ENCODE results near the gene KLRD1. TPM values are rescaled to one million over a fixed set of nuclear protein-coding genes. Genes with fewer than 3 reads are reported as not detected.

KLRD1 gene
- total RNA-seq, 1 experiment from 2014 or later: not detected

DNA sequence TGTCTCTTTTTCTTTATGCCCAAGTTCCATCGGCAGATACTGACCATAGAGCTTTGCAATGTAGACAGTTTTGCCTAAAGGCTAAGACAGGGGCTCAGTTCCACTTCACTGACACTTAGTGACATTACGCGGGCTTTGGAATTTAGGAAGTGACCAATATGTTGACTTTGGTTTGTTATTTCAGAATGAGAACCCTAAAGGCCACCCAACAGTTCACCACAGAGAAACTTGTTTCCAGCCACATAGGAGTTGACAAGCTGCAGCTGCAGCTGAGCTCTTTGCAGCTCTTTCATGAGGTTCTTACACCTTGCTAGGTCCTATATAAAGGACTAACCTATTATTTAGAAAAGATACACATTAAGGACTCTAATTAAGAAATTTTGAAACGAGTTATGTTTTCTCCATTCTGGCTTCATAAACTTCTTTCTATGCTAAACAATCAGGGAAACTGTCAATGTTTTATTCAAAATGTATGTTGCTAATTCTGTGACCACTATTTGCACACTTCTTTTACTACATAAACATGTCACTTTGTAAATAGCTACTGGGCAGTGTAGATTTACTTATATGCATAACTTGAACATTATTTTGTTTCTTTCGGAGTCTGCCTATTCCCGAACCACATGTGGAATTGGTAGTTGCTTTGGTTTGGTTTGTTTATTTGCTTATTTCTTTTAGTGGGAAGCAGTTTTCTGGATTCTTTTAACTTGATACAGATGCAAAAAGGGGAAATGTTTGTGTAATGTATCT, 18.5 kb upstream of the KLRD1 start:
- no peak for DNase-seq
- Histone ChIP-seq H3K9me2 (replicated peaks; ENCODE audit: insufficient read depth, low read length) (no peaks in the 10 kb centered on the region), H2AFZ (ENCODE audit: low read length) (no peak overlapping the region), H3K36me3 (ENCODE audit: insufficient read depth, low read length) (no peaks in the 10 kb centered on the region), H3K9ac (ENCODE audit: low read length) (no peak overlapping the region), H3K9me3 (ENCODE audit: low read length) (no peaks in the 10 kb centered on the region), H3K79me2 (ENCODE audit: low read length) (no peaks in the 10 kb centered on the region), H3K27me3 (ENCODE audit: low read length) (no peaks in the 10 kb centered on the region), H3K4me1 (ENCODE audit: low read length) (no peaks in the 10 kb centered on the region), H3K27ac (ENCODE audit: low read length) (no peak overlapping the region), H3K4me2 (ENCODE audit: low read depth, low read length, poor library complexity, severe bottlenecking) (no peak overlapping the region), H4K20me1 (ENCODE audit: insufficient read depth, low read depth, low read length) (no peaks in the 10 kb centered on the region), H3K4me3 (ENCODE audit: low read length) (no peak overlapping the region)

GRCh38 chr12:10291030-10291429, 16.6 kb upstream of the KLRD1 start:
- H3K4me1 ChIP-seq (ENCODE audit: low read length): no peaks in the 10 kb centered on the region
- DNase-seq: no peak
- no peak overlapping the region for H3K4me3 ChIP-seq (ENCODE audit: low read length)
- H2AFZ ChIP-seq (ENCODE audit: low read length): no peak overlapping the region
- H4K20me1 ChIP-seq (ENCODE audit: insufficient read depth, low read depth, low read length): no peaks in the 10 kb centered on the region
- H3K27me3 ChIP-seq (ENCODE audit: low read length): no peaks in the 10 kb centered on the region
- no peaks in the 10 kb centered on the region for H3K36me3 ChIP-seq (ENCODE audit: insufficient read depth, low read length)
- no peak overlapping the region for H3K9ac ChIP-seq (ENCODE audit: low read length)
- no peaks in the 10 kb centered on the region for H3K9me2 ChIP-seq (replicated peaks; ENCODE audit: insufficient read depth, low read length)
- H3K79me2 ChIP-seq (ENCODE audit: low read length): no peaks in the 10 kb centered on the region
- no peak overlapping the region for H3K4me2 ChIP-seq (ENCODE audit: low read depth, low read length, poor library complexity, severe bottlenecking)
- H3K9me3 ChIP-seq (ENCODE audit: low read length): no peaks in the 10 kb centered on the region
- H3K27ac ChIP-seq (ENCODE audit: low read length): no peak overlapping the region

- no peak overlapping the region for H3K4me3 ChIP-seq (ENCODE audit: low read length)
- H3K79me2 ChIP-seq (ENCODE audit: low read length): no peaks in the 10 kb centered on the region
- H3K4me1 ChIP-seq (ENCODE audit: low read length): no peaks in the 10 kb centered on the region
- no peak overlapping the region for H3K4me2 ChIP-seq (ENCODE audit: low read depth, low read length, poor library complexity, severe bottlenecking)
- no peaks in the 10 kb centered on the region for H3K27me3 ChIP-seq (ENCODE audit: low read length)
- H3K36me3 ChIP-seq (ENCODE audit: insufficient read depth, low read length): no peaks in the 10 kb centered on the region
- no peaks in the 10 kb centered on the region for H3K9me2 ChIP-seq (replicated peaks; ENCODE audit: insufficient read depth, low read length)
- H3K27ac ChIP-seq (ENCODE audit: low read length): no peak overlapping the region
- H2AFZ ChIP-seq (ENCODE audit: low read length): no peak overlapping the region
- no peak overlapping the region for H3K9ac ChIP-seq (ENCODE audit: low read length)
- H4K20me1 ChIP-seq (ENCODE audit: insufficient read depth, low read depth, low read length): no peaks in the 10 kb centered on the region
- no peak for DNase-seq
- no peaks in the 10 kb centered on the region for H3K9me3 ChIP-seq (ENCODE audit: low read length)
Measured at GRCh38 chr12:10293151-10293550, 14.5 kb upstream of the KLRD1 start.

DNA sequence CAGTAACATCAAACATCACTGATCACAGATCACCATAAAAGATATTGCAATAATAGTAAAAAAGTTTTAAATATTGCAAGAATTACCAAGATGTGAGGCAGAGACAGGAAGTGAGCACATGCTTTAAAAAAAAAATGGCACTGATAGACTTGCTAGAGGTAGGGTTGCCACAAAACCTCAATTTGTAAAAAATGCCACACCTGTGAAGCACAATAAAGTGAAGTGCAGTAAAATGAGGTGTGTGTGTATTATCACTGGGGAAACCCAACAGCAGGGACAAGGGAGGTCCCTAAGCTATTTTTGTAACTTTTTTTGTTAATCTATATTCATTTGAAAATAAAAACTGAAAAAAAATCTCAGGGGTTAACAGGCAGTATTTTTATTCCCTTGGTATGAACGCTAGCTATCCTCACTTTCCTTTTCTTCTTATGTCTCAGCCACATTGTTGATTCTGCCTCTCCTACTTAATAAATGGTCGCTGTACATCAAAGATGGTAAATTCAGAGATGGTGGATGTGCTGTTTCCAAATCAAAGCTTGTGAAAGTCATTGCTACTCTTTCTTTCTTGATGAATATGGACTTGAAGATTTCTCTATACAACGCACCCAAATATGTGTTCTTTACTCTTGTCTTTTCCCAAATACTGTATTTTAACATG, 14.0 kb upstream of the KLRD1 start:
- Histone ChIP-seq H3K4me2 (ENCODE audit: low read depth, low read length, poor library complexity, severe bottlenecking) (no peak overlapping the region), H2AFZ (ENCODE audit: low read length) (no peak overlapping the region), H3K27me3 (ENCODE audit: low read length) (no peaks in the 10 kb centered on the region), H4K20me1 (ENCODE audit: insufficient read depth, low read depth, low read length) (no peaks in the 10 kb centered on the region), H3K9me2 (replicated peaks; ENCODE audit: insufficient read depth, low read length) (no peaks in the 10 kb centered on the region), H3K79me2 (ENCODE audit: low read length) (no peaks in the 10 kb centered on the region), H3K4me1 (ENCODE audit: low read length) (no peaks in the 10 kb centered on the region), H3K9ac (ENCODE audit: low read length) (no peak overlapping the region), H3K27ac (ENCODE audit: low read length) (no peak overlapping the region), H3K36me3 (ENCODE audit: insufficient read depth, low read length) (no peaks in the 10 kb centered on the region), H3K4me3 (ENCODE audit: low read length) (no peak overlapping the region), H3K9me3 (ENCODE audit: low read length) (no peaks in the 10 kb centered on the region)
- DNase-seq: no peak

DNA sequence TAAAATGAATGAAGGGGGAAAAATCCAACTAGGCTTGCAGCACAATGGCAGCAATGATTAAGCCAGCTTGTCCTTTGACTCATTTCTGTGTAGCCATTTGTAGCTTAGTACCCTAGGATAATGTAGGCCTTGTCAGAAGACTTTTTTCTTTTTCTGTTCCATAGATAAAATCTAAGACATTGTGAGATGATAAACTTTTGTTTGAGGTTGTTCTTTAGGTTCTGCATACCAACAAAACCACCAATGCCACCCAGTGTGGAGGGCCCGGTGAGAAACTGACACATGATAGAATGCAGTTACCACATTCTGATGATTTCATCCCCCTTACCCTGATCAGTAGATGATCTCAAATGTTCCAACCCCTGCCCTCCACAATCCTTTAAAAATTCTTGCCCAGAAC, 6.6 kb upstream of the KLRD1 start:
- Histone ChIP-seq H3K9me2 (replicated peaks; ENCODE audit: insufficient read depth, low read length) (no peaks in the 10 kb centered on the region), H3K36me3 (ENCODE audit: insufficient read depth, low read length) (no peaks in the 10 kb centered on the region), H3K9ac (ENCODE audit: low read length) (no peak overlapping the region), H4K20me1 (ENCODE audit: insufficient read depth, low read depth, low read length) (no peaks in the 10 kb centered on the region), H3K27me3 (ENCODE audit: low read length) (no peaks in the 10 kb centered on the region; the same call in 1 of the 2 replicates), H3K79me2 (ENCODE audit: low read length) (no peaks in the 10 kb centered on the region), H2AFZ (ENCODE audit: low read length) (no peak overlapping the region), H3K9me3 (ENCODE audit: low read length) (no peaks in the 10 kb centered on the region), H3K27ac (ENCODE audit: low read length) (no peak overlapping the region), H3K4me2 (ENCODE audit: low read depth, low read length, poor library complexity, severe bottlenecking) (no peak overlapping the region), H3K4me1 (ENCODE audit: low read length) (no peaks in the 10 kb centered on the region), H3K4me3 (ENCODE audit: low read length) (no peak overlapping the region)
- no peak for DNase-seq

DNA sequence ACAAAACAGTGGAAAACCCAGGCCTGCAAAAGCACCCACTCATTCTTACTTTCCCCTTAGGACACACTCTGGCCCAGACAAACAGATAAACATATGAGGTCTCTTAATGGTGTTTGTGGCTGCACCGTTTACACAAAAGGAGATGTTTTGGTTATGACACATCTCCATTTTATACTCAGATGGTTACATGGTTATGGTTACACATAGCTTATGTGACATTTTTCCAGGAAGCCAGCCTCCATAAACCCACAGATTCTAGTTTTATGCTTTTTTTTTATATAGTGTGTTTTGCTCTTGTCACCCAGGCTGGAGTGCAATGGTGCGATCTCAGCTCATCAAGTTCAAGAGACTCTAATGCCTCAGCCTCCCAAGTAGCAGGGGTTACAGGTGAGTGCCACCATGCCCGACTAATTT, 3.5 kb upstream of the KLRD1 start:
- Histone ChIP-seq H3K9ac (ENCODE audit: low read length) (no peak overlapping the region), H3K4me2 (ENCODE audit: low read depth, low read length, poor library complexity, severe bottlenecking) (no peak overlapping the region), H3K79me2 (ENCODE audit: low read length) (no peaks in the 10 kb centered on the region), H4K20me1 (ENCODE audit: insufficient read depth, low read depth, low read length) (no peaks in the 10 kb centered on the region), H3K9me2 (replicated peaks; ENCODE audit: insufficient read depth, low read length) (no peaks in the 10 kb centered on the region), H3K4me3 (ENCODE audit: low read length) (no peak overlapping the region), H3K27ac (ENCODE audit: low read length) (no peak overlapping the region), H2AFZ (ENCODE audit: low read length) (no peak overlapping the region), H3K4me1 (ENCODE audit: low read length) (no peaks in the 10 kb centered on the region), H3K36me3 (ENCODE audit: insufficient read depth, low read length) (no peaks in the 10 kb centered on the region), H3K9me3 (ENCODE audit: low read length) (no peaks in the 10 kb centered on the region), H3K27me3 (ENCODE audit: low read length) (no peaks in the 10 kb centered on the region; the same call in 1 of the 2 replicates)
- DNase-seq: no peak

DNA sequence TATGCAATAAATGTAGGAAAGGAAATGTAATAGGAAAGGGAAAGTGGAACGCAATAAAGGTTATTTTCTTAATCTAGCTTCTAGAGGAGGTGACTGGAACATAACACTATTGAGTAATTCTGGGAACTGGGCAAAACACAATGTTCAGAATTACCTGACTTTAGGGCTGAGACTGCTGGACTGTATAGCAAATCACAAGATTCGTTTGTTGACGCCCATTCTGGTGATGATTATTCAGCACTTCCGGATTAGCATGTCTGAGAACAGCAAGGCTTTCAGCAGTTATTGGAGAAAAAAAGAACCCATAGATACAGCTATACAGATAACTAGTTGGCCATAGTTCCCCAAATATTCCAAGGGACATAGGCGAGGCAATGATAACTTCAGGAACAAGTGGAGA, 2.3 kb upstream of the KLRD1 start:
- Histone ChIP-seq H3K36me3 (ENCODE audit: insufficient read depth, low read length) (no peaks in the 10 kb centered on the region), H3K4me1 (ENCODE audit: low read length) (no peaks in the 10 kb centered on the region), H3K4me2 (ENCODE audit: low read depth, low read length, poor library complexity, severe bottlenecking) (no peak overlapping the region), H3K27ac (ENCODE audit: low read length) (no peak overlapping the region), H2AFZ (ENCODE audit: low read length) (no peak overlapping the region), H3K9me2 (replicated peaks; ENCODE audit: insufficient read depth, low read length) (no peaks in the 10 kb centered on the region), H3K79me2 (ENCODE audit: low read length) (no peaks in the 10 kb centered on the region), H3K4me3 (ENCODE audit: low read length) (no peak overlapping the region), H3K27me3 (ENCODE audit: low read length) (no peaks in the 10 kb centered on the region; the same call in 1 of the 2 replicates), H3K9ac (ENCODE audit: low read length) (no peak overlapping the region), H3K9me3 (ENCODE audit: low read length) (no peaks in the 10 kb centered on the region), H4K20me1 (ENCODE audit: insufficient read depth, low read depth, low read length) (no peaks in the 10 kb centered on the region)
- no peak for DNase-seq

DNA sequence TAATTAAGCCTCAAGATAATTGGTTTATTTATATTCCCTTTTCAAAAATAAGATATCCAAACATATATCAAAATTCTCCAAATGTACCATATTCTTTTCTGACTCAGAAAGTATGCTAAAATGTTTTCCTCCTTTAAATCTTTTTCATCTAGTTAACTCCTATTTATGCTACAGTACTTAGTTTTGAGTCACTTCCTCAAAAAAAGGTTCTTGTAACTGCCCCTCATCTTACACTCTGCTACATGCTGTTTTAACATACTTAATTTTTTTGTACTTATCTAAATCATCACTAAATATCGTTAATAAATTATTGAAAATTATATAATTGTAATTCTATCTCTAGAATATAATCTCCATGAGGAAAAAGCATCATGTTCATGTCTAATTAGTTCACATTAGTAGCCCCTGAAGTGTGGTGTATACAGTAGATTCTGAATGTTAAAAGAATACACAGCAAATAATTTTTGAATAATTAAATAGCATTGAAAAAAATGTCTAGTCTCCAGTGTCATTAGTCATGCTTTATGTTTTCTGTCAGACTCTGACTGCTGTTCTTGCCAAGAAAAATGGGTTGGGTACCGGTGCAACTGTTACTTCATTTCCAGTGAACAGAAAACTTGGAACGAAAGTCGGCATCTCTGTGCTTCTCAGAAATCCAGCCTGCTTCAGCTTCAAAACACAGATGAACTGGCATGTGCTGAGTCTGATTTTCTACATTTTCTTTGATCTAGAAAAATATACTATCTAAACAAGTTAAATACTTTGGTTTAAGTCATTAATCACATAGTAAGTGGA, 3.5 kb downstream of the KLRD1 start:
- DNase-seq: no peak
- no peak overlapping the region for H3K9ac ChIP-seq (ENCODE audit: low read length)

More for the DNA sequence above, 3.5 kb downstream of the KLRD1 start:
- Histone ChIP-seq H3K27me3 (ENCODE audit: low read length) (no peaks in the 10 kb centered on the region), H3K79me2 (ENCODE audit: low read length) (no peaks in the 10 kb centered on the region), H3K9me3 (ENCODE audit: low read length) (no peaks in the 10 kb centered on the region), H3K4me1 (ENCODE audit: low read length) (no peaks in the 10 kb centered on the region), H3K4me2 (ENCODE audit: low read depth, low read length, poor library complexity, severe bottlenecking) (no peak overlapping the region), H3K36me3 (ENCODE audit: insufficient read depth, low read length) (no peaks in the 10 kb centered on the region), H4K20me1 (ENCODE audit: insufficient read depth, low read depth, low read length) (no peaks in the 10 kb centered on the region), H3K4me3 (ENCODE audit: low read length) (no peak overlapping the region), H3K27ac (ENCODE audit: low read length) (no peak overlapping the region), H3K9me2 (replicated peaks; ENCODE audit: insufficient read depth, low read length) (no peaks in the 10 kb centered on the region), H2AFZ (ENCODE audit: low read length) (no peak overlapping the region)

Data from Karpas-422 (cell line).